KBM-7 (cell line): ENCODE data around the gene RBP7.
A peak's percentile ranks its signal among the peaks of the same experiment; 100 is the strongest.
"Not testable (repeated sequence)": the region's sequence is repeated elsewhere in the genome, so short reads cannot be mapped to it uniquely, and the experiment has no call there.

Experiments used
- DNase-seq: peaks from one replicate; pipeline ENCODE4 v3.0.0-alpha.2; 2015
- in situ Hi-C: fragments of 300-500 bp; cut with MboI; formaldehyde crosslinking; loops from 2 replicates; pipeline ENCODE4 v1.14.3; 2020; ENCODE audit warnings: low sequenced_read_pairs, low pct_unique_long_range_greater_than_20kb, mixed read lengths

RBP7 gene

GRCh38 chr1:10027027-10027426 lies 30.0 kb downstream of the RBP7 start:
- DNase-seq, result no peak
- in situ Hi-C loops, result no loop called here

GRCh38 chr1:10028956-10029500 lies 32.0 kb downstream of the RBP7 start:
- DNase-seq, in situ Hi-C loops: not testable (repeated sequence)

GRCh38 chr1:10031461-10031860 lies 34.4 kb downstream of the RBP7 start:
- in situ Hi-C loops, result no loop called here
- no peak for DNase-seq

- DNase-seq, result peak; percentile 100
- in situ Hi-C loops, result no loop called here
Measured at GRCh38 chr1:10032590-10033358, 35.7 kb downstream of the RBP7 start, which contains the start of gene UBE4B. UBE4B (plus strand) TSS chr1:10032958; CDS start chr1:10033671, 713 bp downstream.

- DNase-seq, result no peak
- in situ Hi-C loops, result no loop called here
Measured at GRCh38 chr1:10033359-10033845, 36.4 kb downstream of the RBP7 start.

GRCh38 chr1:10042746-10043145 lies 45.7 kb downstream of the RBP7 start:
- in situ Hi-C loops, result no loop called here
- DNase-seq, result no peak

- DNase-seq, result no peak
- in situ Hi-C loops, result no loop called here
Measured at GRCh38 chr1:10045480-10046355, 48.7 kb downstream of the RBP7 start.

- in situ Hi-C loops, result no loop called here
- no peak for DNase-seq
Measured at GRCh38 chr1:10046356-10047085, 49.5 kb downstream of the RBP7 start.

- DNase-seq, result no peak
- in situ Hi-C loops, result no loop called here
Measured at GRCh38 chr1:10048601-10049000, 51.6 kb downstream of the RBP7 start.

- in situ Hi-C loops, result no loop called here
- DNase-seq, result no peak
Measured at GRCh38 chr1:10050611-10051010, 53.6 kb downstream of the RBP7 start.

GRCh38 chr1:10051656-10052055 lies 54.6 kb downstream of the RBP7 start:
- DNase-seq, result no peak
- in situ Hi-C loops, result no loop called here

- in situ Hi-C loops, result no loop called here
Measured at GRCh38 chr1:10052347-10052746, 55.3 kb downstream of the RBP7 start.

GRCh38 chr1:10054465-10054864 lies 57.4 kb downstream of the RBP7 start:
- DNase-seq, result no peak
- in situ Hi-C loops, result no loop called here

More at GRCh38 chr1:10052347-10052746, 55.3 kb downstream of the RBP7 start:
- DNase-seq, result no peak

GRCh38 chr1:10056599-10056987 lies 59.6 kb downstream of the RBP7 start:
- DNase-seq, result no peak
- in situ Hi-C loops, result no loop called here

GRCh38 chr1:10057343-10057742 lies 60.3 kb downstream of the RBP7 start:
- in situ Hi-C loops, result no loop called here
- DNase-seq, result no peak

GRCh38 chr1:10057796-10058195 lies 60.8 kb downstream of the RBP7 start:
- no peak for DNase-seq
- in situ Hi-C loops, result no loop called here

- DNase-seq, result no peak
- in situ Hi-C loops, result no loop called here
Measured at GRCh38 chr1:10059342-10059718, 62.3 kb downstream of the RBP7 start.

- in situ Hi-C loops, result no loop called here
Measured at GRCh38 chr1:10060311-10061100, 63.5 kb downstream of the RBP7 start.

More at GRCh38 chr1:10060311-10061100, 63.5 kb downstream of the RBP7 start:
- DNase-seq, result no peak
